Endothelial cell of umbilical vein (primary cell): ENCODE data around the gene SECTM1.

Source experiments
- EZH2 ChIP-seq: IDR thresholded peaks from 2 replicates; pipeline ENCODE4 v1.6.1; 2012; ENCODE audit warnings: borderline replicate concordance, low read depth, mild to moderate bottlenecking, moderate library complexity, low read length, inconsistent platforms; ENCODE audit not compliant: severe bottlenecking
- MYC ChIP-seq: IDR thresholded peaks from one replicate; pipeline ENCODE4 v1.6.1; 2011; ENCODE audit warnings: mild to moderate bottlenecking, low read depth, low read length
- POLR2A ChIP-seq: IDR thresholded peaks from 2 replicates; pipeline ENCODE4 v1.6.1; 2012; ENCODE audit warnings: low read depth, mild to moderate bottlenecking, control low read depth, low read length
- TF ChIP-seq, protein P1 (sequence below): IDR thresholded peaks from 2 replicates; pipeline ENCODE4 v1.6.1; 2011; ENCODE audit not compliant: insufficient read depth, insufficient read length
- TF ChIP-seq, protein P2 (sequence below), 2 donors: IDR thresholded peaks; 1 replicate in 1 of 2; 2 replicates in 1 of 2; pipeline ENCODE4 v1.5.1; 2011; ENCODE audit warnings: low read length in 2 of 2, mild to moderate bottlenecking in 2 of 2, moderate library complexity in 2 of 2, control low read depth in 1 of 2, inconsistent platforms in 1 of 2, low read depth in 1 of 2; ENCODE audit not compliant: insufficient read depth in 1 of 2; ENCODE audit errors: extremely low read depth in 1 of 2

DNA sequence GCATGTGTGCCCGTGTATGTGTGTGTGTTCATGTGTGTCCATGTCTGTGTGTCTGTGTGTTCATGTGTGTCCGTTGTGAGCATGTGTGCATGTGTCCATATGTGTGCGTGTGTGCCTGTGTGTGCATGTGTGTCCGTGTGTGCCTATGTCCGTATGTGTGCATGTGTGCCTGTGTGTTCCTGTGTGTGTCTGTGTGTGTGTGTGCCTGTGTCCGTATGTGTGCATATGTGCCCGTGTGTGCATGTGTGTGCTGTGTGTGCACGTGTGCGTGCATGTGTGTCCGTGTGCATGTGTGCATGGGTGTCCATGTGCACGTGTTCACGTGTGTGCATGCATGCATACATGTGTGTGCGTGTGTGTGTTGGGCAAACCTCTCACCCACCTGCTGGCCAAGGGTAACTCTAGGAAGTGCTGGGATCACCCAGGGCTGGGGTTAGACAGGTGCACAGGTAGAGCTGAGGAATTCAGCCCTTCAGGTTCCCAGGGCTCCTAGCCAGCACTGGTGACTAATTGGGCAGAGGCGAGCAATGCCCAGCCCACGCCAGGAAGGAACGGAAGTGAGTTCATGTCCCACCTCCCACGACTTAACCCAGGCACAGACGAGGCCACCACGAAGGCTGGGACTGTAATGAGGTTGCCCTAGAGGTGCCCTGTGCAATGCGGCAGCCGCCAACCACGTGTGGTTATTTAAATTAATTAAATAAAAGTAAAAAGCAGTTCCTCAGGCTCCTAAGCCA is 51.9 kb downstream of the SECTM1 start:
- TF ChIP-seq, protein P1, sequence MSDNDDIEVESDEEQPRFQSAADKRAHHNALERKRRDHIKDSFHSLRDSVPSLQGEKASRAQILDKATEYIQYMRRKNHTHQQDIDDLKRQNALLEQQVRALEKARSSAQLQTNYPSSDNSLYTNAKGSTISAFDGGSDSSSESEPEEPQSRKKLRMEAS: no peak
- TF ChIP-seq, protein P2, sequence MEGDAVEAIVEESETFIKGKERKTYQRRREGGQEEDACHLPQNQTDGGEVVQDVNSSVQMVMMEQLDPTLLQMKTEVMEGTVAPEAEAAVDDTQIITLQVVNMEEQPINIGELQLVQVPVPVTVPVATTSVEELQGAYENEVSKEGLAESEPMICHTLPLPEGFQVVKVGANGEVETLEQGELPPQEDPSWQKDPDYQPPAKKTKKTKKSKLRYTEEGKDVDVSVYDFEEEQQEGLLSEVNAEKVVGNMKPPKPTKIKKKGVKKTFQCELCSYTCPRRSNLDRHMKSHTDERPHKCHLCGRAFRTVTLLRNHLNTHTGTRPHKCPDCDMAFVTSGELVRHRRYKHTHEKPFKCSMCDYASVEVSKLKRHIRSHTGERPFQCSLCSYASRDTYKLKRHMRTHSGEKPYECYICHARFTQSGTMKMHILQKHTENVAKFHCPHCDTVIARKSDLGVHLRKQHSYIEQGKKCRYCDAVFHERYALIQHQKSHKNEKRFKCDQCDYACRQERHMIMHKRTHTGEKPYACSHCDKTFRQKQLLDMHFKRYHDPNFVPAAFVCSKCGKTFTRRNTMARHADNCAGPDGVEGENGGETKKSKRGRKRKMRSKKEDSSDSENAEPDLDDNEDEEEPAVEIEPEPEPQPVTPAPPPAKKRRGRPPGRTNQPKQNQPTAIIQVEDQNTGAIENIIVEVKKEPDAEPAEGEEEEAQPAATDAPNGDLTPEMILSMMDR (IDR thresholded peaks at IDR 0.05; ENCODE audit: extremely low read depth in 1 of 2, insufficient read depth in 1 of 2, low read depth in 1 of 2, low read length in 2 of 2): no peak
- TF ChIP-seq POLR2A (no peak), EZH2 (no peak), MYC (no peak)
